ENCODE data around the gene ARHGAP18. TPM values are rescaled to one million over a fixed set of nuclear protein-coding genes. Genes with fewer than 3 reads are reported as not detected.
A peak's percentile ranks its signal among the peaks of the same experiment; 100 is the strongest.

Gene ARHGAP18
- total RNA-seq (10 to 100 TPM; 13.0 to 18.7 (median 16.1) TPM), polyA plus RNA-seq (1 to 10 TPM; 4.6 to 5.6 (median 5.0) TPM)
- long read RNA-seq, donor 1, full-length matches to known transcripts, result 2 of 2 reads
- long read RNA-seq, donor 1, partial matches to known transcripts, result 0 of 2 reads
- long read RNA-seq, donor 1, other reads (novel, unspliced or antisense), result 0 of 2 reads
- long read RNA-seq, donor 2, result 0 reads

GRCh38 chr6:129709769-129710449, at the start of gene ARHGAP18:
Gene ARHGAP18, minus strand, starts transcription at chr6:129710177. Its CDS starts 41 bp downstream, at chr6:129710136.
- intact Hi-C loops (cut with DNase I; ENCODE audit: low total_unique reads), result no loop called here

GRCh38 chr6:129755787-129756186, 45.8 kb upstream of the ARHGAP18 start:
- intact Hi-C loops (cut with DNase I; ENCODE audit: low total_unique reads), result no loop called here
- H3K36me3 ChIP-seq, result no peaks in the 10 kb centered on the region
- DNase-seq, result no peak
- no peak overlapping the region for H3K27ac ChIP-seq
- H3K9me3 ChIP-seq, result no peaks in the 10 kb centered on the region
- peaks cover 0 to 19% (median 14%) of the 10 kb centered on the region in 6 donors for H3K4me1 ChIP-seq
- TF ChIP-seq POLR2AphosphoS5 (IDR thresholded peaks at IDR 0.05) (no peak), CTCF (IDR thresholded peaks at IDR 0.05 in 8 of 11, conservative IDR thresholded peaks at IDR 0.05 in 3 of 11) (no peak), POLR2A (IDR thresholded peaks at IDR 0.05) (no peak)
- H3K4me3 ChIP-seq, result no peak overlapping the region
- 80 to 97% (median 95%) methylated on average over 1 of the region's 1 CpG for WGBS, 5 donors
- H3K27me3 ChIP-seq (replicated peaks in 1 of 7), result no peaks in the 10 kb centered on the region

More at GRCh38 chr6:129709769-129710449, at the start of gene ARHGAP18:
- Histone ChIP-seq H3K27me3 (replicated peaks in 1 of 7) (no peaks in the 10 kb centered on the region), H3K27ac (peak within 1 kb of the TSS; percentile 19 to 88 (median 82)), H3K4me3 (peak within 1 kb of the TSS; percentile 27 to 74 (median 58)), H3K36me3 (peaks cover 0 to 7% (median 0%) of the 10 kb centered on the region in 6 donors), H3K9me3 (no peaks in the 10 kb centered on the region), H3K4me1 (peaks cover 10 to 57% (median 34%) of the 10 kb centered on the region in 6 donors)
- TF ChIP-seq POLR2AphosphoS5 (IDR thresholded peaks at IDR 0.05) (peak; percentile 70 to 93 (median 92)), POLR2A (IDR thresholded peaks at IDR 0.05) (peak in 1 of 3 donors; percentile 54), CTCF (IDR thresholded peaks at IDR 0.05 in 8 of 11, conservative IDR thresholded peaks at IDR 0.05 in 3 of 11) (no peak)
- 0 to 2% (median 1%) methylated on average over 21 to 23 of the region's 23 CpGs for WGBS, 5 donors
- peak; percentile 95 for DNase-seq

- Histone ChIP-seq H3K4me3 (no peak overlapping the region), H3K27ac (no peak overlapping the region), H3K9me3 (no peaks in the 10 kb centered on the region), H3K27me3 (replicated peaks in 1 of 7) (no peaks in the 10 kb centered on the region), H3K4me1 (peaks cover 6 to 30% (median 24%) of the 10 kb centered on the region in 6 donors), H3K36me3 (no peaks in the 10 kb centered on the region)
- DNase-seq, result no peak
- 85 to 89% (median 86%) methylated on average over 2 of the region's 2 CpGs for WGBS, 5 donors
- no peak for TF ChIP-seq CTCF (IDR thresholded peaks at IDR 0.05 in 8 of 11, conservative IDR thresholded peaks at IDR 0.05 in 3 of 11)
- no peak for TF ChIP-seq POLR2A (IDR thresholded peaks at IDR 0.05)
- TF ChIP-seq POLR2AphosphoS5 (IDR thresholded peaks at IDR 0.05), result no peak
- intact Hi-C loops (cut with DNase I; ENCODE audit: low total_unique reads), result no loop called here
Measured at GRCh38 chr6:129754750-129755149, 44.8 kb upstream of the ARHGAP18 start.

- WGBS, 5 donors, result 95 to 100% (median 98%) methylated on average over 2 of the region's 2 CpGs
- DNase-seq, result no peak
- no peak for TF ChIP-seq POLR2A (IDR thresholded peaks at IDR 0.05)
- TF ChIP-seq POLR2AphosphoS5 (IDR thresholded peaks at IDR 0.05), result no peak
- TF ChIP-seq CTCF (IDR thresholded peaks at IDR 0.05 in 8 of 11, conservative IDR thresholded peaks at IDR 0.05 in 3 of 11), result no peak
- peaks cover 20 to 43% (median 37%) of the 10 kb centered on the region in 6 donors for H3K4me1 ChIP-seq
- H3K4me3 ChIP-seq, result no peak overlapping the region
- no peaks in the 10 kb centered on the region for H3K27me3 ChIP-seq (replicated peaks in 1 of 7)
- intact Hi-C loops (cut with DNase I; ENCODE audit: low total_unique reads), result no loop called here
- H3K36me3 ChIP-seq, result no peaks in the 10 kb centered on the region
- H3K27ac ChIP-seq, result no peak overlapping the region
- no peaks in the 10 kb centered on the region for H3K9me3 ChIP-seq
Measured at GRCh38 chr6:129753422-129753821, 43.4 kb upstream of the ARHGAP18 start.

Data from spleen (tissue), 13 donors.